ENCODE results near the gene NEO1.
A peak's percentile ranks its signal among the peaks of the same experiment; 100 is the strongest.

DNA sequence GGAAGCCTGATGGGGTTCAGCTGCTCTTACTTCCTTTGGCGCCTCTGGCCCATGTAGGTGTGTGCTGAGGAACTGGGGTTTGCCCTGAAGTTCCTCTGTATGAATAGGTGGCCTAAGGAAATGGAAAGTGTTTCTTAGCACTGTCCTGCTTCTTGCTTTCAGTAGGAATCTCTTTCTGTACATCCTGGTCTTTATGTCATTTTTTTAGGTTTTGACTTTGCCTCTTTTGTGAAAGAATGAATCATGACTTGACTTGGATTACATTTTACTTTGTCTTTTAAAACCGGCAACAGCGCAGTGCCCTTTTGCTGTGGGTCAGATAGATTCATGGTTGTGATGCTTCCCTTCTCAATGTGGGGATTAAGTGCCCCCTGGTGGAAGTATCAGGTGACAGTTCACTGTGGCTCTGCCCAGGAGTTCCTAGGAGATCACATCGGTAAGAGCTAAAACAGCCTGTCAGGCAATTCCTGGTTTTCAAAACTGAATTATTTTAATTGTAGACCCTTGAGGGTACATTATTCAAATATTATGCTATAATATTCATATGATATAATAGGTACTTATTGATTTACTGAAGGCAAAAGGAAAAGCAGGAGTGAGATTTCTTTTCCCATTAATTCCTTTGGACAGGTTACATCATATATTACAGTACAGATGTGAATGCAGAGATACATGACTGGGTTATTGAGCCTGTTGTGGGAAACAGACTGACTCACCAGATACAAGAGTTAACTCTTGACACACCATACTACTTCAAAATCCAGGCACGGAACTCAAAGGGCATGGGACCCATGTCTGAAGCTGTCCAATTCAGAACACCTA lies 221.1 kb downstream of the NEO1 start:
- TF ChIP-seq, protein P1, sequence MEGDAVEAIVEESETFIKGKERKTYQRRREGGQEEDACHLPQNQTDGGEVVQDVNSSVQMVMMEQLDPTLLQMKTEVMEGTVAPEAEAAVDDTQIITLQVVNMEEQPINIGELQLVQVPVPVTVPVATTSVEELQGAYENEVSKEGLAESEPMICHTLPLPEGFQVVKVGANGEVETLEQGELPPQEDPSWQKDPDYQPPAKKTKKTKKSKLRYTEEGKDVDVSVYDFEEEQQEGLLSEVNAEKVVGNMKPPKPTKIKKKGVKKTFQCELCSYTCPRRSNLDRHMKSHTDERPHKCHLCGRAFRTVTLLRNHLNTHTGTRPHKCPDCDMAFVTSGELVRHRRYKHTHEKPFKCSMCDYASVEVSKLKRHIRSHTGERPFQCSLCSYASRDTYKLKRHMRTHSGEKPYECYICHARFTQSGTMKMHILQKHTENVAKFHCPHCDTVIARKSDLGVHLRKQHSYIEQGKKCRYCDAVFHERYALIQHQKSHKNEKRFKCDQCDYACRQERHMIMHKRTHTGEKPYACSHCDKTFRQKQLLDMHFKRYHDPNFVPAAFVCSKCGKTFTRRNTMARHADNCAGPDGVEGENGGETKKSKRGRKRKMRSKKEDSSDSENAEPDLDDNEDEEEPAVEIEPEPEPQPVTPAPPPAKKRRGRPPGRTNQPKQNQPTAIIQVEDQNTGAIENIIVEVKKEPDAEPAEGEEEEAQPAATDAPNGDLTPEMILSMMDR (IDR thresholded peaks at IDR 0.05; ENCODE audit: poor library complexity, severe bottlenecking): peak; percentile 80
- TF ChIP-seq POLR2AphosphoS5 (IDR thresholded peaks at IDR 0.05): no peak
- TF ChIP-seq RAD21 (conservative IDR thresholded peaks at IDR 0.05): peak; percentile 83
- TF ChIP-seq MXI1 (conservative IDR thresholded peaks at IDR 0.05; ENCODE audit: poor library complexity, severe bottlenecking): no peak
- no peak for TF ChIP-seq EP300 (conservative IDR thresholded peaks at IDR 0.05; ENCODE audit: poor library complexity, severe bottlenecking)
- TF ChIP-seq EZH2 (IDR thresholded peaks at IDR 0.05; ENCODE audit: borderline replicate concordance, insufficient read depth, low read length, poor library complexity, severe bottlenecking): no peak
- TF ChIP-seq, protein P2, sequence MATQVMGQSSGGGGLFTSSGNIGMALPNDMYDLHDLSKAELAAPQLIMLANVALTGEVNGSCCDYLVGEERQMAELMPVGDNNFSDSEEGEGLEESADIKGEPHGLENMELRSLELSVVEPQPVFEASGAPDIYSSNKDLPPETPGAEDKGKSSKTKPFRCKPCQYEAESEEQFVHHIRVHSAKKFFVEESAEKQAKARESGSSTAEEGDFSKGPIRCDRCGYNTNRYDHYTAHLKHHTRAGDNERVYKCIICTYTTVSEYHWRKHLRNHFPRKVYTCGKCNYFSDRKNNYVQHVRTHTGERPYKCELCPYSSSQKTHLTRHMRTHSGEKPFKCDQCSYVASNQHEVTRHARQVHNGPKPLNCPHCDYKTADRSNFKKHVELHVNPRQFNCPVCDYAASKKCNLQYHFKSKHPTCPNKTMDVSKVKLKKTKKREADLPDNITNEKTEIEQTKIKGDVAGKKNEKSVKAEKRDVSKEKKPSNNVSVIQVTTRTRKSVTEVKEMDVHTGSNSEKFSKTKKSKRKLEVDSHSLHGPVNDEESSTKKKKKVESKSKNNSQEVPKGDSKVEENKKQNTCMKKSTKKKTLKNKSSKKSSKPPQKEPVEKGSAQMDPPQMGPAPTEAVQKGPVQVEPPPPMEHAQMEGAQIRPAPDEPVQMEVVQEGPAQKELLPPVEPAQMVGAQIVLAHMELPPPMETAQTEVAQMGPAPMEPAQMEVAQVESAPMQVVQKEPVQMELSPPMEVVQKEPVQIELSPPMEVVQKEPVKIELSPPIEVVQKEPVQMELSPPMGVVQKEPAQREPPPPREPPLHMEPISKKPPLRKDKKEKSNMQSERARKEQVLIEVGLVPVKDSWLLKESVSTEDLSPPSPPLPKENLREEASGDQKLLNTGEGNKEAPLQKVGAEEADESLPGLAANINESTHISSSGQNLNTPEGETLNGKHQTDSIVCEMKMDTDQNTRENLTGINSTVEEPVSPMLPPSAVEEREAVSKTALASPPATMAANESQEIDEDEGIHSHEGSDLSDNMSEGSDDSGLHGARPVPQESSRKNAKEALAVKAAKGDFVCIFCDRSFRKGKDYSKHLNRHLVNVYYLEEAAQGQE (IDR thresholded peaks at IDR 0.05; ENCODE audit: borderline replicate concordance): no peak

Data from neural cell (in vitro differentiated cells).